ENCODE data around the gene ANKUB1.
A peak's percentile ranks its signal among the peaks of the same experiment; 100 is the strongest.

ANKUB1 gene

DNA sequence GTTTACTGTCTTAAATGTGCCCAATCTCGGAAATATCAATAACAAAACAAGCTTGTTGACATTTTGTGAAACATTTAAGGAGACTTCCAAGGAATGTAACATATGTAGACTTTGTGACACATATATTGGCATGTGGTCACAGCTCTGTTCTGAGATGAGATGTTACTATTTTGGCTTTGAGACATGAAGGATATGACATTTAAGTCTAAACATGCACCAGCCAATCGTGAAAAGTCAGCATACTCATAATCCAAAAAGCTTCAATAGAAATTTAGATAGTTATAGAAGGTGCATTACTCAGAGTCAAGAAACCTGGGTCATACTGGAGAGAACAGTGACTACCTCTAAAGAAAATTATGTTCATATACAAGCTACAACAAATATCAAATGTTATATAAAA is 53.5 kb downstream of the ANKUB1 start:
- Histone ChIP-seq H3K36me3 (ENCODE audit: insufficient read depth, low read length) (peaks cover 15% of the 10 kb centered on the region), H2AFZ (ENCODE audit: low read length, unreplicated experiment) (no peak overlapping the region), H3K4me3 (ENCODE audit: low read depth, low read length) (no peak overlapping the region), H3K4me1 (ENCODE audit: control insufficient read depth, insufficient read depth, low read length, unreplicated experiment) (peaks cover 15% of the 10 kb centered on the region), H3K27me3 (ENCODE audit: insufficient read depth, low read length) (no peaks in the 10 kb centered on the region), H3K79me2 (ENCODE audit: control insufficient read depth, insufficient read depth, low read length, unreplicated experiment) (no peaks in the 10 kb centered on the region), H3K27ac (ENCODE audit: low read depth, low read length) (no peak overlapping the region)

DNA sequence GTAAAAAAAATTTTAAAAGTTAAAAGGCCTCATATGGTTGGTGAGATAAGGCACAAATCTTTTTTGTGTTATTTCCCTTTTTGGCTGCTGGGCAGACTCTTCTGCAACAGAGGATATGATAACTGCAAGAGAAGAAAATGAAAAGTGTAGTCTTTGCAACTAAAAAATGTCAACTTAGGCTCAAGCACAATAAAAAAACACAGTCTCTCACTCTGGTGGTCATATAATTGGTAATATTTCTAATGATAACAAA is 55.5 kb downstream of the ANKUB1 start:
- peaks cover 15% of the 10 kb centered on the region for H3K4me1 ChIP-seq (ENCODE audit: control insufficient read depth, insufficient read depth, low read length, unreplicated experiment)
- no peak overlapping the region for H3K4me3 ChIP-seq (ENCODE audit: low read depth, low read length)
- no peak overlapping the region for H2AFZ ChIP-seq (ENCODE audit: low read length, unreplicated experiment)
- no peaks in the 10 kb centered on the region for H3K27me3 ChIP-seq (ENCODE audit: insufficient read depth, low read length)
- no peaks in the 10 kb centered on the region for H3K79me2 ChIP-seq (ENCODE audit: control insufficient read depth, insufficient read depth, low read length, unreplicated experiment)
- no peak overlapping the region for H3K27ac ChIP-seq (ENCODE audit: low read depth, low read length)
- H3K36me3 ChIP-seq (ENCODE audit: insufficient read depth, low read length), result peaks cover 15% of the 10 kb centered on the region

DNA sequence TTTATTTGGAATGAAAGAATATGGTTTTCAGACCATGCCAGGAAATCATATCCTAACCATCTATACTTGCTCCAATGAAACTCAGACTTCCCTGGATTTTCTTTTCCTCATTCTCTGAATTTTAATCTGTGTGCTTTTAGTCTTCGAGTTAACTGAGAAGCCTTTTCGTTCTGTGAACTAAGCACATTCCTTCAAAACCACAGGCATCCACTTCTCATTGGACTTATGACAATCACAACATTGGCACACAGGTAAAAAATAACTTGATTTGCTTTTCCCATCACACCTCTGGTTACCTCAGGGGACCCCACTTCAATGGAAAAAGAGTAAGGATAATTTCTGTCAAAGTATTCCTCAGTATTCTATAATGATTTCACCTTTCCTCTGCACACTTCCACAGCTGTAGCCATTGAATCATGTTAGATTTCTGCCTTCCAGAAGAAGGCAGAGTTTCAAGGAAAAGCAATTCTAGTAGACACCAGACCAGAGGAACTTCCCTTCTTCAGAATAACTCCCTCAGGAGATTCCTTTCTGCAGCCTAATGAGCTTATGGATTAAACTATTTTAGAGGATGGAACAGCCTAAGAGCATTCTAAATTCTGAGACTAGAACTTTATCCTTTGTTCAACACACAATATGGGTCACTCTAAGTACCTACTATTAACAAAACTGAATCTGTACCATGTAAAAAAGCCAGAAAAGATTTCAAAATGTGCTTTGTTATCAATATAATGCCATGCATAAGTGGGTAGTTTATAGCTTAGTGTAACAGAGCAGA is 56.0 kb downstream of the ANKUB1 start:
- no peaks in the 10 kb centered on the region for H3K27me3 ChIP-seq (ENCODE audit: insufficient read depth, low read length)
- no peak overlapping the region for H3K4me3 ChIP-seq (ENCODE audit: low read depth, low read length)
- H3K4me1 ChIP-seq (ENCODE audit: control insufficient read depth, insufficient read depth, low read length, unreplicated experiment), result peaks cover 15% of the 10 kb centered on the region
- H3K36me3 ChIP-seq (ENCODE audit: insufficient read depth, low read length), result peaks cover 15% of the 10 kb centered on the region
- no peaks in the 10 kb centered on the region for H3K79me2 ChIP-seq (ENCODE audit: control insufficient read depth, insufficient read depth, low read length, unreplicated experiment)
- H2AFZ ChIP-seq (ENCODE audit: low read length, unreplicated experiment), result no peak overlapping the region
- peak overlapping the region; percentile 3; the same call in 1 of the 2 replicates for H3K27ac ChIP-seq (ENCODE audit: low read depth, low read length)

DNA sequence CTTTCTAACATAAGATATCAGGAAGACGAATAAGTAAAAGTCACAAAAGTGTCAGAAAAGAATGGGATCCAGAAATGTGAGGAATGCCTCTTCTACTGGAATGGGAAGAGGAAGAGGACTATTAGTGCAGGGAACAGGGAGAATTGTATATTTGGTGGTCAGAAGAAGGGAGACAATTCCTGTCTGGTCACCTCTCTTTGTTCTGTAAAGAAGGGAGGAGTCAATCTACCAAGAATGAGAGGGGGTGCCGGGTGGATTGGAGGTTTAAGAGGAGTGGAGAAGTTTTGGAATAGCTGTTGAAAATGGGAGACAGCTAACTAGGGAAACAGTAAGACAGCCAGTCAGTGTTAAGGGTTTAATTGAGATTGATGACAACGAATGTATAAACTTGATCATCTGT is 60.1 kb downstream of the ANKUB1 start:
- peaks cover 15% of the 10 kb centered on the region for H3K4me1 ChIP-seq (ENCODE audit: control insufficient read depth, insufficient read depth, low read length, unreplicated experiment)
- H3K27me3 ChIP-seq (ENCODE audit: insufficient read depth, low read length), result no peaks in the 10 kb centered on the region
- no peaks in the 10 kb centered on the region for H3K36me3 ChIP-seq (ENCODE audit: insufficient read depth, low read length)
- no peak overlapping the region for H2AFZ ChIP-seq (ENCODE audit: low read length, unreplicated experiment)
- no peak overlapping the region for H3K4me3 ChIP-seq (ENCODE audit: low read depth, low read length)
- no peaks in the 10 kb centered on the region for H3K79me2 ChIP-seq (ENCODE audit: control insufficient read depth, insufficient read depth, low read length, unreplicated experiment)
- H3K27ac ChIP-seq (ENCODE audit: low read depth, low read length), result no peak overlapping the region

DNA sequence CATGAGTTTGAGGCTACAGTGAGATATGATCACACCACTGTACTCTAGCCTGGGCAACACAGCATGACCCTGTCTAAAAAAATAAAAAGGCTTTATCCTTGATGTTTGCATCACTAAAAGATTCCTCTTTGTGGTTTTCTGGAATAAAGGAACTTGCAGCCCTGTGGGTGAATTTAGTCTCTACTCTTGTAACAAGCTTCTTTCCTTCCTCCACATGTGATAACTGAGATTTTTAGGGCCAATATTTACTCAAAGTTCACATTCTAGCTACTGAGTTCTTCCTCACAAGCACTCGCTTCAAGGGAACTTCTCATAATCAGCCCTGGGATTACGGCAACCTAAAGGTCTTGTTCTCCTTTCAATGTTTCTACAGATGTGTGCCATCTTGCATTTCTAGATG is 64.7 kb downstream of the ANKUB1 start:
- no peak overlapping the region for H3K4me3 ChIP-seq (ENCODE audit: low read depth, low read length)
- no peak overlapping the region for H2AFZ ChIP-seq (ENCODE audit: low read length, unreplicated experiment)
- no peaks in the 10 kb centered on the region for H3K36me3 ChIP-seq (ENCODE audit: insufficient read depth, low read length)
- H3K4me1 ChIP-seq (ENCODE audit: control insufficient read depth, insufficient read depth, low read length, unreplicated experiment), result no peaks in the 10 kb centered on the region
- no peaks in the 10 kb centered on the region for H3K79me2 ChIP-seq (ENCODE audit: control insufficient read depth, insufficient read depth, low read length, unreplicated experiment)
- no peak overlapping the region for H3K27ac ChIP-seq (ENCODE audit: low read depth, low read length)
- no peaks in the 10 kb centered on the region for H3K27me3 ChIP-seq (ENCODE audit: insufficient read depth, low read length)

DNA sequence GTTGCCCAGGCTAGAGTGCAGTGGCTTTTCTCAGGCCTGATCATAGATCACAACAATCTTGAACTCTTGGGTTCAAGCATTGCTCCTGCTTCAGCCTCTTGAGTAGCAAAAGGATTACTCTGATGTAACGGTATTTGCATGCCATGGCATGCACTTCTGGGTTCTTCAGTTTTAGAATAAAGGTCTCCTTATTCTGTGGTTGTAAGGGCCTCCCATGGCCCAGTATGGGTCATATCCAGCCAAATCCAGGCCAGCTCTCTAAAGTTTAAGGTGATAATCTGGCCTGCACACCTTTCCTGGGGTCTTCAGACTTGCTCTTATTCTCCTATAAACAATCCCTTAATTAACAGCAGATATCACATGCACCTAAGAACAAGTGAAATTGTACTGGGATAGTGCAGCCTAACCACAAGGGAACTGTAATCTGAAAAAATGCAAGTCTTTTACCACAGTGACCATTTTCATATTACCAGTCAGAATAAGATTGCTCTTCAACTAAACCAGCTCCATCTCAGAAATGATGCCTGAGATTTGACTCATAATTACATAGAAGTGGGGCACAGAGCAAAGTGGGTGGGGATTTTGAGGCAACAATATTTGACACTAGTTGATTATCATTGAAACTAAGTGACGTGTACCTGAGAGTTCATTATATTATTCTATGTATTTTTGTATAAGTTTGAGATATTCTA is 65.5 kb downstream of the ANKUB1 start:
- no peak overlapping the region for H3K27ac ChIP-seq (ENCODE audit: low read depth, low read length)

DNA sequence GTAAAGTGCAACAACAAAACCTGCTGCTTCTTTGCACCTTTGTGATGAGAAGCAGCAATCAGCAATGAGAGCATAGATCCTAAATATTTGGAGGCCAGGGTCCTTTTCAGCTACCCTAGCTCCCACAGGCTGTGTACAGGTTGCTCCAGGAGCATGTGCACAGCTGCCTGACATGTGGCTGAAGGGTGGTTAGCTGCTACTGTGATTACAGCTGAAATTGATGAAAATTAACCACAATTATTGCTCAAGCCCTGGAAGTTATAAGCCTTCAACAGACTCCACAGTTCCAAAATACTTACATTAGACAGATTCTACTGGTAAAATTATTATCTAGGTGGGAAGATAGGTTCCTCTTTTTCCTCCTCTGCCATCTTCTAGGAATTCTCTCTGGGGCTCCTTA is 68.6 kb downstream of the ANKUB1 start:
- H3K79me2 ChIP-seq (ENCODE audit: control insufficient read depth, insufficient read depth, low read length, unreplicated experiment), result no peaks in the 10 kb centered on the region
- 0 out of 2 replicates have a peak, but pooled peaks cover 2% of the 10 kb centered on the region for H3K36me3 ChIP-seq (ENCODE audit: insufficient read depth, low read length)
- no peak overlapping the region for H3K27ac ChIP-seq (ENCODE audit: low read depth, low read length)
- no peaks in the 10 kb centered on the region for H3K4me1 ChIP-seq (ENCODE audit: control insufficient read depth, insufficient read depth, low read length, unreplicated experiment)
- no peak overlapping the region for H3K4me3 ChIP-seq (ENCODE audit: low read depth, low read length)
- H2AFZ ChIP-seq (ENCODE audit: low read length, unreplicated experiment), result no peak overlapping the region
- H3K27me3 ChIP-seq (ENCODE audit: insufficient read depth, low read length), result no peaks in the 10 kb centered on the region

More for the DNA sequence above, 65.5 kb downstream of the ANKUB1 start:
- Histone ChIP-seq H3K27me3 (ENCODE audit: insufficient read depth, low read length) (no peaks in the 10 kb centered on the region), H3K79me2 (ENCODE audit: control insufficient read depth, insufficient read depth, low read length, unreplicated experiment) (no peaks in the 10 kb centered on the region), H2AFZ (ENCODE audit: low read length, unreplicated experiment) (no peak overlapping the region), H3K4me1 (ENCODE audit: control insufficient read depth, insufficient read depth, low read length, unreplicated experiment) (no peaks in the 10 kb centered on the region), H3K4me3 (ENCODE audit: low read depth, low read length) (no peak overlapping the region), H3K36me3 (ENCODE audit: insufficient read depth, low read length) (no peaks in the 10 kb centered on the region)

DNA sequence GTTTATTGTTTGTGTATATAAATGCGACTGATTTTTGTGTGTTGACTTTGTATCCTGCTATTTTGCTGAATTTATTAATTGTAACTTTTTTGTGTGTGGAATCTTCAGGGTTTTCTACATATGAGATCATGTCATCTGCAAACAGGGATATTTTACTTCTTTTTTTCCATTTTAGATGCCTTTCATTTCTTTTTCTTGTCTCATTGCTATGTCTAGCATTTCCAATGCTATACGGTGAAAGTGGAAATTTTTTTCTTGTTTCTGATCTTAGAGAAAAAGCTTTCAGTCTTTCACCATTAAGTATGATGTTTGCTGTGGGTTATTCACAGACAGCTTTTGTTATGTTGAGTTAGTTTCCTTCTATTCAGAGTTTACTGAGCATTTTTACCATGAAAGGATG is 71.4 kb downstream of the ANKUB1 start:
- 0 out of 2 replicates have a peak, but pooled peaks cover 2% of the 10 kb centered on the region for H3K36me3 ChIP-seq (ENCODE audit: insufficient read depth, low read length)
- H3K4me3 ChIP-seq (ENCODE audit: low read depth, low read length), result no peak overlapping the region
- no peaks in the 10 kb centered on the region for H3K79me2 ChIP-seq (ENCODE audit: control insufficient read depth, insufficient read depth, low read length, unreplicated experiment)
- no peaks in the 10 kb centered on the region for H3K27me3 ChIP-seq (ENCODE audit: insufficient read depth, low read length)
- no peak overlapping the region for H3K27ac ChIP-seq (ENCODE audit: low read depth, low read length)
- H2AFZ ChIP-seq (ENCODE audit: low read length, unreplicated experiment), result no peak overlapping the region
- H3K4me1 ChIP-seq (ENCODE audit: control insufficient read depth, insufficient read depth, low read length, unreplicated experiment), result peaks cover 5% of the 10 kb centered on the region

DNA sequence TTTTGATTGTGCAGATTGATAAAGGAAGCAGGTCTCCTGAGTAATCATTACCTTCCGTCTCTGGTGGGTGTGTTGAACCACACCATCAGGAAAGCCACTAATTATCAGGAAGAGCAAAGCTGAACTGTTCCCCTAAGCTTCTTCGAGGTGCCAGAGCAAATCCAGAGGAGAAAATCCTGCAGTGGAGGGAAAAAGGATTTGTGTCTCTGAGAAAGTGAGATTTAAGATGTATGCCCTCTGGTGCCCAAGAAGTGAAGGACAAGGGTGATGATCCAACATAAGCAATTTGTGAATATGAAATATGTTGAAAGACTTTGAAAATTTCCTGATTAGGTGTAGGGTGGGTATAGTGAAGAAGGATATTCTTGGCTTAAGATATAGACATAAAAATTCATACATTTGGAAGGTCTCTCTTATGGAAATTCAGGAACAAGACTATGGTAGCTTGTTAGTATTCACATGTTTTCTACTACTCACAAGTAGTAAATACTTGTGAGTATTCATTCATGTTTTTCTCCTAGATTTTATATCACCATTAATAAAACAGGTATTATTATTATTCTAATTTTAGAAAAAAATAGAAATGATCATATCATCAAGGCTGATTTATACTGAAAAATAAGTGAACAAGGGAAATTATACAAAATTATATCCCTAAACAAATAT is 74.8 kb downstream of the ANKUB1 start:
- peak overlapping the region; percentile 58 for H2AFZ ChIP-seq (ENCODE audit: low read length, unreplicated experiment)
- no peaks in the 10 kb centered on the region for H3K79me2 ChIP-seq (ENCODE audit: control insufficient read depth, insufficient read depth, low read length, unreplicated experiment)
- H3K27ac ChIP-seq (ENCODE audit: low read depth, low read length), result no peak overlapping the region

DNA sequence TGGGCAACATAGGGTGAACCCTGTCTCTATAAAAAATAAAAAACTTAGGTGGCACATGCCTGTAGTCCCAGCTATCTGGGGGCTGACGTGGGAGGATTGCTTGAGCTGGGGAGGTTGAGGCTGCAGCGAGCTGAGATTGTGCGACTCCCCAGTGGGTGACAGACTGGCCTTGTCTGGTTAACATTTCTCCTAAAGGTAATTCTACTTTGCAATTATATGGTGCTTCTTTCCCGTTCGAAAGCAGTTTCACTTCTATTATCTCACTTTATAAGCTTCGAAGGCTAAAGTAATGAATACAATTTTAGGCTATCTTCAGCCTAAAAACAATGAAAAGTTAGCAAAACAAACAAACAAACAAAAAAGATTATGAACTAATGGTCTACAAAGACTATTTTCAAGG is 75.4 kb downstream of the ANKUB1 start:
- peaks cover 5% of the 10 kb centered on the region for H3K4me1 ChIP-seq (ENCODE audit: control insufficient read depth, insufficient read depth, low read length, unreplicated experiment)
- H3K27me3 ChIP-seq (ENCODE audit: insufficient read depth, low read length), result no peaks in the 10 kb centered on the region
- H2AFZ ChIP-seq (ENCODE audit: low read length, unreplicated experiment), result peak overlapping the region; percentile 58
- H3K79me2 ChIP-seq (ENCODE audit: control insufficient read depth, insufficient read depth, low read length, unreplicated experiment), result no peaks in the 10 kb centered on the region
- no peak overlapping the region for H3K4me3 ChIP-seq (ENCODE audit: low read depth, low read length)
- H3K27ac ChIP-seq (ENCODE audit: low read depth, low read length), result no peak overlapping the region
- 0 out of 2 replicates have a peak, but pooled peaks cover 2% of the 10 kb centered on the region for H3K36me3 ChIP-seq (ENCODE audit: insufficient read depth, low read length)

More for the DNA sequence above, 74.8 kb downstream of the ANKUB1 start:
- Histone ChIP-seq H3K27me3 (ENCODE audit: insufficient read depth, low read length) (no peaks in the 10 kb centered on the region), H3K4me1 (ENCODE audit: control insufficient read depth, insufficient read depth, low read length, unreplicated experiment) (peaks cover 5% of the 10 kb centered on the region), H3K36me3 (ENCODE audit: insufficient read depth, low read length) (0 out of 2 replicates have a peak, but pooled peaks cover 2% of the 10 kb centered on the region), H3K4me3 (ENCODE audit: low read depth, low read length) (no peak overlapping the region)
